HG03095 (cell line): ENCODE results near the gene CPT2.

ENCODE experiments used
- ATAC-seq: cut with Tn5 transposase; IDR thresholded peaks from one replicate; pipeline ENCODE4 v1.9.1; 2021; ENCODE audit warnings: moderate library complexity; ENCODE audit not compliant: unreplicated experiment

Gene CPT2

GRCh38 chr1:53214376-53214940 is 17.8 kb downstream of the CPT2 start:
- no peak for ATAC-seq

- ATAC-seq: no peak
These were observed 21.6 kb downstream of the CPT2 start for GRCh38 chr1:53218201-53218600.

- no peak for ATAC-seq
These were observed 23.1 kb downstream of the CPT2 start for GRCh38 chr1:53219711-53220110.

- peak; percentile 91 for ATAC-seq
These were observed 23.7 kb downstream of the CPT2 start, which contains the start of gene CZIB for GRCh38 chr1:53220171-53220961. TSS of gene CZIB (minus strand) at chr1:53220634. CDS start at chr1:53220575, 59 bp downstream.

GRCh38 chr1:53220962-53221286 is 24.3 kb downstream of the CPT2 start:
- no peak for ATAC-seq

- no peak for ATAC-seq
These were observed 41.0 kb downstream of the CPT2 start for GRCh38 chr1:53237638-53238037.

- peak; percentile 85 for ATAC-seq
These were observed 41.9 kb downstream of the CPT2 start, which contains the start of gene MAGOH for GRCh38 chr1:53238197-53239155. TSS of gene MAGOH (minus strand) at chr1:53238518. CDS start at chr1:53238448, 70 bp downstream.

GRCh38 chr1:53241828-53242227 is 45.2 kb downstream of the CPT2 start:
- ATAC-seq: no peak

- no peak for ATAC-seq
These were observed 45.8 kb downstream of the CPT2 start for GRCh38 chr1:53242381-53242780.

GRCh38 chr1:53244141-53244540 is 47.5 kb downstream of the CPT2 start:
- ATAC-seq: no peak

- ATAC-seq: no peak
These were observed 49.9 kb downstream of the CPT2 start for GRCh38 chr1:53246261-53247134.

- no peak for ATAC-seq
These were observed 53.1 kb downstream of the CPT2 start for GRCh38 chr1:53249706-53250105.

GRCh38 chr1:53250325-53250724 is 53.7 kb downstream of the CPT2 start:
- no peak for ATAC-seq

GRCh38 chr1:53254011-53254640 is 57.5 kb downstream of the CPT2 start:
- ATAC-seq: no peak

GRCh38 chr1:53255031-53255430 is 58.4 kb downstream of the CPT2 start:
- ATAC-seq: no peak

GRCh38 chr1:53256511-53257453 is 60.2 kb downstream of the CPT2 start:
- ATAC-seq: no peak

- no peak for ATAC-seq
These were observed 60.9 kb downstream of the CPT2 start for GRCh38 chr1:53257454-53258081.

GRCh38 chr1:53258216-53258615 is 61.6 kb downstream of the CPT2 start:
- ATAC-seq: no peak
